H9 (cell line): ENCODE measurements around the gene RAB31. TPM values are rescaled to one million over a fixed set of nuclear protein-coding genes. Genes with fewer than 3 reads are reported as not detected.

Experiments
- DNase-seq: peaks from one replicate; pipeline ENCODE4 v3.0.0-alpha.2; 2017
- H2AFZ ChIP-seq: one replicate; pipeline ENCODE4 v1.6.1; 2013; ENCODE audit warnings: mild to moderate bottlenecking, low read length, control low read depth, moderate library complexity
- H2AK5ac ChIP-seq: 2 replicates; pipeline ENCODE4 v1.6.1; 2013; ENCODE audit warnings: low read length, control low read depth, mixed read lengths; ENCODE audit not compliant: insufficient read length
- H2BK120ac ChIP-seq: one replicate; pipeline ENCODE4 v1.6.1; 2013; ENCODE audit warnings: low read depth, mild to moderate bottlenecking, low read length, control low read depth, inconsistent platforms; ENCODE audit not compliant: poor library complexity, severe bottlenecking
- H2BK12ac ChIP-seq: 2 replicates; pipeline ENCODE4 v1.6.1; 2013; ENCODE audit warnings: low read length, control low read depth, mixed read lengths, low read depth; ENCODE audit not compliant: insufficient read length
- H2BK15ac ChIP-seq: 2 replicates; pipeline ENCODE4 v1.6.1; 2013; ENCODE audit warnings: low read depth, low read length, control low read depth
- H2BK20ac ChIP-seq: one replicate; pipeline ENCODE4 v1.6.1; 2013; ENCODE audit warnings: low read depth, mild to moderate bottlenecking, low read length, control low read depth, inconsistent platforms; ENCODE audit not compliant: poor library complexity, severe bottlenecking
- H2BK5ac ChIP-seq: 2 replicates; pipeline ENCODE4 v1.6.1; 2013; ENCODE audit warnings: low read length, control low read depth, mixed read lengths; ENCODE audit not compliant: insufficient read length
- H3K14ac ChIP-seq: 2 replicates; pipeline ENCODE4 v1.6.1; 2013; ENCODE audit warnings: low read length, control low read depth; ENCODE audit not compliant: insufficient read depth
- H3K18ac ChIP-seq: 2 replicates; pipeline ENCODE4 v1.6.1; 2013; ENCODE audit warnings: low read depth, mild to moderate bottlenecking, mixed read lengths, low read length, control low read depth; ENCODE audit not compliant: insufficient read length
- H3K23ac ChIP-seq: 2 replicates; pipeline ENCODE4 v1.6.1; 2013; ENCODE audit warnings: low read length, control low read depth, mixed read lengths, low read depth; ENCODE audit not compliant: insufficient read length
- H3K23me2 ChIP-seq: 2 replicates; pipeline ENCODE4 v1.6.1; 2013; ENCODE audit warnings: low read depth, mild to moderate bottlenecking, mixed read lengths, low read length, control low read depth; ENCODE audit not compliant: insufficient read length, poor library complexity, severe bottlenecking
- H3K27ac ChIP-seq: 2 replicates; pipeline ENCODE4 v1.5.1; 2013; ENCODE audit warnings: low read length, control low read depth, mixed read lengths, low read depth; ENCODE audit not compliant: insufficient read length
- H3K27me3 ChIP-seq: 2 replicates; pipeline ENCODE4 v1.6.1; 2013; ENCODE audit warnings: low read length, control low read depth, inconsistent platforms; ENCODE audit not compliant: insufficient read depth
- H3K4ac ChIP-seq: 2 replicates; pipeline ENCODE4 v1.6.1; 2013; ENCODE audit warnings: low read depth, mild to moderate bottlenecking, control low read depth, inconsistent platforms, low read length, moderate library complexity
- H3K4me1 ChIP-seq: 2 replicates; pipeline ENCODE4 v1.6.1; 2013; ENCODE audit warnings: low read length, control low read depth, inconsistent platforms; ENCODE audit not compliant: insufficient read depth
- H3K4me2 ChIP-seq: 2 replicates; pipeline ENCODE4 v1.6.1; 2013; ENCODE audit warnings: low read length, control low read depth, mixed read lengths; ENCODE audit not compliant: insufficient read length, insufficient read depth
- H3K56ac ChIP-seq: 2 replicates; pipeline ENCODE4 v1.6.1; 2013; ENCODE audit warnings: low read depth, mild to moderate bottlenecking, mixed read lengths, low read length, control low read depth; ENCODE audit not compliant: insufficient read length
- H3K79me1 ChIP-seq: 2 replicates; pipeline ENCODE4 v1.6.1; 2013; ENCODE audit warnings: low read depth, mild to moderate bottlenecking, moderate library complexity, low read length, control low read depth, inconsistent platforms; ENCODE audit not compliant: insufficient read depth, poor library complexity, severe bottlenecking
- H3K79me2 ChIP-seq: 2 replicates; pipeline ENCODE4 v1.6.1; 2013; ENCODE audit warnings: low read length, control low read depth, inconsistent platforms; ENCODE audit not compliant: insufficient read depth
- H3K9ac ChIP-seq: 2 replicates; pipeline ENCODE4 v1.6.1; 2013; ENCODE audit warnings: low read length, control low read depth, mixed read lengths; ENCODE audit not compliant: insufficient read length; ENCODE audit errors: extremely low read depth
- H3K9me3 ChIP-seq: one replicate; pipeline ENCODE4 v1.6.1; 2013; ENCODE audit warnings: low read depth, low read length, inconsistent platforms; ENCODE audit not compliant: control insufficient read depth
- H3T11ph ChIP-seq: one replicate; pipeline ENCODE4 v1.6.1; 2013; ENCODE audit warnings: mild to moderate bottlenecking, low read length, control low read depth, inconsistent platforms
- H4K20me1 ChIP-seq: one replicate; pipeline ENCODE4 v1.6.1; 2013; ENCODE audit not compliant: control insufficient read depth, insufficient read length, insufficient read depth
- H4K5ac ChIP-seq: 2 replicates; pipeline ENCODE4 v1.6.1; 2013; ENCODE audit warnings: low read depth, mild to moderate bottlenecking, mixed read lengths, low read length, control low read depth; ENCODE audit not compliant: insufficient read length
- H4K8ac ChIP-seq: replicated peaks from 2 replicates; pipeline ENCODE4 v1.6.1; 2013; ENCODE audit warnings: low read length, control low read depth, mixed read lengths, low read depth; ENCODE audit not compliant: insufficient read length
- H4K91ac ChIP-seq: 2 replicates; pipeline ENCODE4 v1.6.1; 2013; ENCODE audit warnings: low read depth, mild to moderate bottlenecking, moderate library complexity, mixed read lengths, low read length, control low read depth; ENCODE audit not compliant: insufficient read length
- H3K27ac Mint-ChIP-seq, 3 experiments: 2 replicates in 2 of 3; 3 replicates in 1 of 3; pipeline ENCODE4 v1.8.0; 2020 to 2021; ENCODE audit warnings: mixed read lengths in 3 of 3, mild to moderate bottlenecking in 1 of 3, moderate library complexity in 1 of 3
- H3K27me3 Mint-ChIP-seq: 2 replicates; pipeline ENCODE4 v1.8.0; 2021; ENCODE audit warnings: low read depth, mild to moderate bottlenecking, moderate library complexity, mixed read lengths
- H3K36me3 Mint-ChIP-seq, 3 experiments: 2 replicates in 2 of 3; 3 replicates in 1 of 3; pipeline ENCODE4 v1.8.0; 2020 to 2021; ENCODE audit warnings: low read depth in 3 of 3, mixed read lengths in 3 of 3; ENCODE audit not compliant: insufficient read depth in 1 of 3
- H3K4me1 Mint-ChIP-seq, 2 experiments: 2 replicates each; pipeline ENCODE4 v1.8.0; 2020; ENCODE audit warnings: mixed read lengths in 2 of 2
- H3K4me3 Mint-ChIP-seq, 2 experiments: 2 replicates in 1 of 2; 3 replicates in 1 of 2; pipeline ENCODE4 v1.8.0; 2020 to 2021; ENCODE audit warnings: mild to moderate bottlenecking in 2 of 2, mixed read lengths in 2 of 2, moderate library complexity in 1 of 2
- H3K9me3 Mint-ChIP-seq, 2 experiments: 2 replicates in 1 of 2; 3 replicates in 1 of 2; pipeline ENCODE4 v1.8.0; 2020; ENCODE audit warnings: mild to moderate bottlenecking in 2 of 2, mixed read lengths in 2 of 2, moderate library complexity in 1 of 2
- WGBS: extraction: QIAGEN DNeasy Blood & Tissue Kit; methylation state at CpG from one replicate; pipeline ENCODE4 v1.1.7; 2013; ENCODE audit warnings: missing lambda C conversion rate, low lambda C conversion rate, mixed read lengths; ENCODE audit not compliant: insufficient read length; ENCODE audit errors: extremely low coverage; 5-methylcytosine and 5-hydroxymethylcytosine counted together
- total RNA-seq: library from RNA; stranded (reverse); gene quantifications from 2 replicates; pipeline ENCODE4 v1.2.1, GENCODE V29; 2021
- TF ChIP-seq, protein P1 (sequence below): fragments of 200-600 bp; sonication (generic); conservative IDR thresholded peaks from 3 replicates; pipeline ENCODE4 v1.8.0; 2021; ENCODE audit warnings: antibody characterized with exemption, mild to moderate bottlenecking

RAB31 gene
- total RNA-seq, 1 experiment from 2014 or later, result 22.4 TPM

DNA sequence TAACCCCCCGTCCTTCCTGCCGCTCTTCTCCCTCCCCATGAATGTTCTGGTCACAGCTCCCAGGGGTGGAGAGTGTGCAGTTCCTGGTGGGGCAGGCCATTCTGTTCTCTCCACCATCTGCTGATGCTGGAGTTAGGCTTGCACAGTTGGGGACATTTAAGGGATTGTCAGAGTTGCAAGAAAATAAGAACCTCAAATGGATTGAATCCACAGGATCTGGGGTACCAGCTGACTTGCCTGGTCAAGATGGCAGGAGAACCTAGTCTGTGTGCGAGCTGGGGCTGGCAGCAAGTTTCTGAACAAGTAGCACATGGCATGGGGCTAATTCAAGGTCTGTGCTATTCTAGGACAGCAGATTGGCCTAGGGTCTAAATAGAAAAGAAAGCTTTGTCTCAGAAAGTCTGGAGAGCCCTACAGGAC lies 116.9 kb downstream of the RAB31 start:
- Histone ChIP-seq H3K56ac (no peak overlapping the region), H2BK120ac (no peak overlapping the region), H3K27ac (no peak overlapping the region), H3K4me2 (no peak overlapping the region), H4K91ac (no peak overlapping the region), H3K4ac (no peak overlapping the region), H3K23ac (no peak overlapping the region), H2BK12ac (no peak overlapping the region), H2BK15ac (no peak overlapping the region), H3K18ac (no peak overlapping the region), H3K79me2 (no peaks in the 10 kb centered on the region), H3K9ac (no peak overlapping the region), H3K79me1 (no peaks in the 10 kb centered on the region), H3K9me3 (no peaks in the 10 kb centered on the region), H2AK5ac (no peak overlapping the region), H3K23me2 (no peaks in the 10 kb centered on the region), H2BK5ac (no peak overlapping the region), H3T11ph (no peak overlapping the region), H3K14ac (no peak overlapping the region), H4K8ac (no peak overlapping the region), H3K4me1 (no peaks in the 10 kb centered on the region), H3K27me3 (no peaks in the 10 kb centered on the region), H2BK20ac (no peak overlapping the region), H2AFZ (no peak overlapping the region), H4K20me1 (no peaks in the 10 kb centered on the region), H4K5ac (no peak overlapping the region)
- TF ChIP-seq, protein P1, sequence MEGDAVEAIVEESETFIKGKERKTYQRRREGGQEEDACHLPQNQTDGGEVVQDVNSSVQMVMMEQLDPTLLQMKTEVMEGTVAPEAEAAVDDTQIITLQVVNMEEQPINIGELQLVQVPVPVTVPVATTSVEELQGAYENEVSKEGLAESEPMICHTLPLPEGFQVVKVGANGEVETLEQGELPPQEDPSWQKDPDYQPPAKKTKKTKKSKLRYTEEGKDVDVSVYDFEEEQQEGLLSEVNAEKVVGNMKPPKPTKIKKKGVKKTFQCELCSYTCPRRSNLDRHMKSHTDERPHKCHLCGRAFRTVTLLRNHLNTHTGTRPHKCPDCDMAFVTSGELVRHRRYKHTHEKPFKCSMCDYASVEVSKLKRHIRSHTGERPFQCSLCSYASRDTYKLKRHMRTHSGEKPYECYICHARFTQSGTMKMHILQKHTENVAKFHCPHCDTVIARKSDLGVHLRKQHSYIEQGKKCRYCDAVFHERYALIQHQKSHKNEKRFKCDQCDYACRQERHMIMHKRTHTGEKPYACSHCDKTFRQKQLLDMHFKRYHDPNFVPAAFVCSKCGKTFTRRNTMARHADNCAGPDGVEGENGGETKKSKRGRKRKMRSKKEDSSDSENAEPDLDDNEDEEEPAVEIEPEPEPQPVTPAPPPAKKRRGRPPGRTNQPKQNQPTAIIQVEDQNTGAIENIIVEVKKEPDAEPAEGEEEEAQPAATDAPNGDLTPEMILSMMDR, result no peak
- no peak for DNase-seq
- no peaks in the 10 kb centered on the region for H3K9me3 Mint-ChIP-seq
- no peak overlapping the region for H3K4me3 Mint-ChIP-seq
- no CpG with 5 or more reads among the region's 3 CpGs for WGBS
- H3K27ac Mint-ChIP-seq, result no peak overlapping the region
- no peaks in the 10 kb centered on the region for H3K27me3 Mint-ChIP-seq
- no peaks in the 10 kb centered on the region; a peak in 1 of 4 replicates for H3K4me1 Mint-ChIP-seq
- no peaks in the 10 kb centered on the region for H3K36me3 Mint-ChIP-seq
